K562 (cell line): ENCODE data around the gene POLA1. TPM values are rescaled to one million over a fixed set of nuclear protein-coding genes. Genes with fewer than 3 reads are reported as not detected.

ENCODE experiments used
- ATAC-seq: fragments of 200-7000 bp; cut with Tn5 transposase; 3 replicates; pipeline ENCODE4 v1.9.1; 2020; ENCODE audit warnings: moderate library complexity
- BruUV-seq: library from RNA; stranded (reverse); fragments of 400-500 nt; replicated peaks from 2 replicates; lab custom pipeline; 2021; lab: Mats Ljungman, UMichigan
- CTCF ChIA-PET: fragments of 300-600 bp; formaldehyde crosslinking; extraction: SDS; loops from one replicate; lab custom pipeline; 2021; ENCODE audit warnings: low intra/inter-chr PET ratio; lab: Yijun Ruan, JAX
- POLR2A ChIA-PET: fragments of 300-600, 350-650 bp; sonication (Branson Sonifier 250); formaldehyde crosslinking; extraction: SDS; loops from one replicate; lab custom pipeline; 2021; ENCODE audit warnings: antibody characterized with exemption, inconsistent platforms; lab: Yijun Ruan, JAX
- DNase-seq, 4 experiments: peaks; one replicate each; pipeline versions ENCODE4 v3.0.0 to v3.0.0-alpha.2; 2011 to 2018; ENCODE audit warnings: low spot score in 3 of 4, mixed read lengths in 3 of 4; ENCODE audit errors: extremely low read depth in 1 of 4
- FAIRE-seq: peaks from 2 replicates; lab custom pipeline; 2011; peaks lifted over from hg19 to GRCh38; lab: Jason Lieb, UNC
- H2AFZ ChIP-seq: 2 replicates; pipeline ENCODE4 v1.6.0; 2011; ENCODE audit warnings: low read depth, low read length, control low read depth, inconsistent platforms
- H3K27ac ChIP-seq: fragments of 200-600 bp; 3 replicates; pipeline ENCODE4 v1.8.0; 2011; ENCODE audit warnings: low read depth, mild to moderate bottlenecking, control low read depth, inconsistent platforms, low read length, moderate library complexity, mixed read lengths; ENCODE audit errors: extremely low read depth
- H3K27me3 ChIP-seq, 2 experiments: fragments of 300-600 bp in 1 of 2; 2 replicates in 1 of 2; 3 replicates in 1 of 2; pipeline versions ENCODE4 v1.6.0 to v1.8.0; 2011; ENCODE audit warnings: inconsistent platforms in 2 of 2, low read length in 2 of 2, mild to moderate bottlenecking in 1 of 2, mixed read lengths in 1 of 2, moderate library complexity in 1 of 2; ENCODE audit not compliant: control insufficient read depth in 2 of 2, insufficient read depth in 2 of 2
- H3K36me3 ChIP-seq: fragments of 300-600 bp; 3 replicates; pipeline ENCODE4 v1.8.0; 2011; ENCODE audit warnings: mild to moderate bottlenecking, low read length, inconsistent platforms; ENCODE audit not compliant: control insufficient read depth, insufficient read depth
- H3K4me1 ChIP-seq, 2 experiments: fragments of 200-600 bp in 1 of 2; replicated peaks in 1 of 2; 2 replicates in 1 of 2; 3 replicates in 1 of 2; pipeline versions ENCODE4 v1.5.1 to v1.8.0; 2011; ENCODE audit warnings: inconsistent platforms in 2 of 2, low read length in 2 of 2, mild to moderate bottlenecking in 1 of 2, mixed read lengths in 1 of 2, moderate library complexity in 1 of 2; ENCODE audit not compliant: control insufficient read depth in 2 of 2, insufficient read depth in 2 of 2
- H3K4me2 ChIP-seq: 2 replicates; pipeline ENCODE4 v1.6.1; 2011; ENCODE audit warnings: low read length, control low read depth, inconsistent platforms, mixed read lengths; ENCODE audit not compliant: insufficient read depth
- H3K4me3 ChIP-seq: fragments of 200-600 bp; sonication (generic), shearing (Covaris generic); 2 replicates; pipeline ENCODE4 v1.5.1; 2016; ENCODE audit warnings: control low read depth, inconsistent platforms
- H3K79me2 ChIP-seq: fragments of 200-600 bp; 3 replicates; pipeline ENCODE4 v1.8.0; 2011; ENCODE audit warnings: low read length, inconsistent platforms; ENCODE audit not compliant: control insufficient read depth, insufficient read depth
- H3K9ac ChIP-seq, 2 experiments: 2 replicates each; pipeline versions ENCODE4 v1.6.0 to v1.6.1; 2011; ENCODE audit warnings: low read depth in 2 of 2, low read length in 2 of 2, control low read depth in 1 of 2, inconsistent platforms in 1 of 2, mild to moderate bottlenecking in 1 of 2, mixed read lengths in 1 of 2; ENCODE audit not compliant: insufficient read depth in 1 of 2
- H3K9me1 ChIP-seq: one replicate; pipeline ENCODE4 v1.6.0; 2011; ENCODE audit warnings: inconsistent platforms, mild to moderate bottlenecking, low read length, moderate library complexity; ENCODE audit not compliant: control insufficient read depth, insufficient read depth
- H3K9me3 ChIP-seq: replicated peaks from 2 replicates; pipeline ENCODE4 v1.5.1; 2011; ENCODE audit warnings: low read depth, low read length, inconsistent platforms; ENCODE audit not compliant: control insufficient read depth, insufficient read depth
- H4K20me1 ChIP-seq: replicated peaks from 2 replicates; pipeline ENCODE4 v1.6.1; 2011; ENCODE audit warnings: low read length, inconsistent platforms, mixed read lengths; ENCODE audit not compliant: control insufficient read depth, insufficient read depth
- FOS ChIP-seq: IDR thresholded peaks from 3 replicates; pipeline ENCODE4 v1.6.1; 2011; ENCODE audit not compliant: insufficient read length; ENCODE audit errors: extremely low read depth
- GTF2F1 ChIP-seq: IDR thresholded peaks from 2 replicates; pipeline ENCODE4 v1.6.1; 2011; ENCODE audit warnings: low read depth, low read length, improper control_type of control experiment
- JUN ChIP-seq, 2 experiments: sonication (generic) in 1 of 2; formaldehyde crosslinking in 1 of 2; IDR thresholded peaks; 2 replicates each; pipeline versions ENCODE4 v1.6.1 to v1.8.0; 2012 to 2022; ENCODE audit warnings: borderline replicate concordance in 2 of 2, mild to moderate bottlenecking in 2 of 2, improper control_type of control experiment in 1 of 2, low read depth in 1 of 2, low read length in 1 of 2, missing genetic modification reagents in 1 of 2
- MTA2 ChIP-seq: fragments of 450-650 bp; IDR thresholded peaks from 2 replicates; pipeline ENCODE4 v1.6.1; 2016; ENCODE audit warnings: low read depth
- NCOA4 ChIP-seq: fragments of 450-650 bp; IDR thresholded peaks from 2 replicates; pipeline ENCODE4 v1.6.1; 2018; ENCODE audit warnings: mild to moderate bottlenecking; ENCODE audit not compliant: partially characterized antibody
- PRMT5 ChIP-seq: sonication (generic); formaldehyde crosslinking; IDR thresholded peaks from 2 replicates; pipeline ENCODE4 v1.5.0; 2020; ENCODE audit warnings: missing genetic modification reagents
- SRF ChIP-seq, 2 experiments: fragments of 250-450, 450-650 bp in 1 of 2; sonication (Bioruptor Pico) in 1 of 2; sonication (generic) in 1 of 2; formaldehyde crosslinking; IDR thresholded peaks; 2 replicates each; pipeline versions ENCODE4 v1.5.0 to v1.5.1; 2020 to 2022; ENCODE audit warnings: mild to moderate bottlenecking in 1 of 2, missing genetic modification reagents in 1 of 2
- SRSF1 ChIP-seq: fragments of 200-400 bp; formaldehyde crosslinking; IDR thresholded peaks from 2 replicates; pipeline ENCODE4 v1.6.1; 2017; ENCODE audit warnings: mild to moderate bottlenecking, low read depth, low read length, moderate library complexity
- YBX1 ChIP-seq: fragments of 450-650 bp; IDR thresholded peaks from 2 replicates; pipeline ENCODE4 v1.7.1; 2016; ENCODE audit warnings: mild to moderate bottlenecking
- ZNF253 ChIP-seq: fragments of 250-450 bp; sonication (Bioruptor Pico); conservative IDR thresholded peaks from 2 replicates; pipeline ENCODE4 v1.6.1; 2021; ENCODE audit warnings: mild to moderate bottlenecking
- ZNF41 ChIP-seq: fragments of 250-450 bp; sonication (Bioruptor Pico); conservative IDR thresholded peaks from 2 replicates; pipeline ENCODE4 v1.4.0; 2020; ENCODE audit warnings: mild to moderate bottlenecking
- ZNF589 ChIP-seq: fragments of 200-800 bp; sonication (Bioruptor generic); IDR thresholded peaks from 2 replicates; pipeline ENCODE4 v1.6.1; 2016; ENCODE audit warnings: low read depth, missing genetic modification characterization, missing compliant biosample characterization
- ZNF785 ChIP-seq: fragments of 250-450 bp; sonication (Bioruptor Pico); IDR thresholded peaks from 2 replicates; pipeline ENCODE4 v1.4.0; 2020; ENCODE audit warnings: mild to moderate bottlenecking
- ZNF830 ChIP-seq: fragments of 250-450 bp; sonication (Bioruptor Pico); IDR thresholded peaks from 2 replicates; pipeline ENCODE4 v1.5.0; 2021; ENCODE audit warnings: mild to moderate bottlenecking
- WGBS: fragments of 100-300 bp; shearing (Covaris generic); methylation state at CpG from one replicate; pipeline ENCODE4 v1.1.6; 2016; ENCODE audit warnings: low coverage, mixed read lengths; ENCODE audit not compliant: insufficient coverage; ENCODE audit errors: missing lambda C conversion rate; 5-methylcytosine and 5-hydroxymethylcytosine counted together
- in situ Hi-C: fragments of 300-500 bp; cut with MboI; formaldehyde crosslinking; loops from 4 replicates; pipeline ENCODE4 v1.15.0; 2018; ENCODE audit warnings: inconsistent platforms, mixed read lengths
- intact Hi-C: fragments of 100-400 bp; cut with micrococcal nuclease; formaldehyde crosslinking; loops from 2 replicates; pipeline ENCODE4 v1.14.2; 2022
- polyA plus RNA-seq, 8 experiments: library from polyadenylated mRNA; depleted of rRNA in 4 of 8; stranded (reverse) in 5 of 8; unstranded in 3 of 8; fragments of >200 nt; fragmentation: Nextera tagmentation in 2 of 8; fragmentation: Illumina TruSeq in 1 of 8; extraction: Ambion mirVana in 2 of 8; extraction: Trizol in 1 of 8; gene quantifications; 2 replicates each; pipeline versions ENCODE4 v1.2.1 to v1.2.3, GENCODE V29; 2011 to 2014; ENCODE audit warnings: inconsistent platforms in 1 of 8, missing spikeins in 1 of 8
- total RNA-seq, 7 experiments: library from RNA; depleted of rRNA in 6 of 7; stranded (reverse); fragments of >200 nt in 6 of 7; fragmentation: Illumina TruSeq in 2 of 7; extraction: Trizol in 2 of 7; gene quantifications; 2 replicates each; pipeline versions ENCODE4 v1.2.1 to v1.2.3, GENCODE V29; 2011 to 2021; ENCODE audit warnings: low replicate concordance in 1 of 7
- TF ChIP-seq, protein P1 (sequence below): sonication (generic); formaldehyde crosslinking; IDR thresholded peaks from 2 replicates; pipeline ENCODE4 v1.8.0; 2022; ENCODE audit warnings: missing genetic modification reagents, mild to moderate bottlenecking, borderline replicate concordance
- TF ChIP-seq, protein P2 (sequence below): IDR thresholded peaks from 3 replicates; pipeline ENCODE4 v1.6.1; 2011; ENCODE audit warnings: borderline replicate concordance, mild to moderate bottlenecking; ENCODE audit not compliant: insufficient read length, insufficient read depth
- TF ChIP-seq, protein P3 (sequence below), 2 experiments: IDR thresholded peaks; 2 replicates each; pipeline ENCODE4 v1.6.1; 2011; ENCODE audit warnings: borderline replicate concordance in 1 of 2, control low read depth in 1 of 2, low read depth in 1 of 2, low read length in 1 of 2, mild to moderate bottlenecking in 1 of 2, mixed read lengths in 1 of 2, moderate library complexity in 1 of 2; ENCODE audit not compliant: insufficient read depth in 1 of 2, insufficient read length in 1 of 2, poor library complexity in 1 of 2, severe bottlenecking in 1 of 2; ENCODE audit errors: extremely low read depth in 1 of 2
- TF ChIP-seq, protein P4 (sequence below), 2 experiments: fragments of 450-650 bp; conservative IDR thresholded peaks; 2 replicates each; pipeline ENCODE4 v1.6.1; 2017; ENCODE audit warnings: mild to moderate bottlenecking in 2 of 2, moderate library complexity in 2 of 2

The POLA1 gene
- total and polyA plus RNA-seq, 9 of the 15 experiments (the other 6 are each of a cell fraction or from before 2014, with no cell fraction given), result 8.6 to 48.4 (median 27.4) TPM

DNA sequence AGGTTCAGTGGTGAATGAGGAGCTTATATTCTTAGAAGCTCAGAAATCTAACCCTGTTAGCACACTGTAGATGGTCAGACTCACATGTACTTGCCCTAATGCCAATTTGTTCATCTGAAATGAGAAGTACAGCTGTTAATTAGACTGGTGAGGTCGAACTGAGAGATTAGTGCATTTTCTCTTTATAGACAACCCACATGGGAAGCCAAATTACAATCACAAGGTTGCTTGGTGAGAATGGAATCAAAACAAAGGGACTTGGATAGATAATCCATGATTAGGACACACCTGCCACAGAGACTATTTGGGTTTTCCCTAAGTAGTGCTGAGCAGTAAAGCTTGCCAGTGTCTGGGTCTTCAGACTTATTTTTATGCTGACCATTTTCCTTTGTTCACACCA lies 88.3 kb downstream of the POLA1 start (continued):
- TF ChIP-seq ZNF253 (CRISPR knock-in tag) (no peak), PRMT5 (CRISPR knock-in tag) (no peak), ZNF41 (no peak), ZNF589 (no peak), MTA2 (no peak), FOS (no peak), YBX1 (no peak), SRSF1 (no peak), ZNF785 (CRISPR knock-in tag) (no peak)

DNA sequence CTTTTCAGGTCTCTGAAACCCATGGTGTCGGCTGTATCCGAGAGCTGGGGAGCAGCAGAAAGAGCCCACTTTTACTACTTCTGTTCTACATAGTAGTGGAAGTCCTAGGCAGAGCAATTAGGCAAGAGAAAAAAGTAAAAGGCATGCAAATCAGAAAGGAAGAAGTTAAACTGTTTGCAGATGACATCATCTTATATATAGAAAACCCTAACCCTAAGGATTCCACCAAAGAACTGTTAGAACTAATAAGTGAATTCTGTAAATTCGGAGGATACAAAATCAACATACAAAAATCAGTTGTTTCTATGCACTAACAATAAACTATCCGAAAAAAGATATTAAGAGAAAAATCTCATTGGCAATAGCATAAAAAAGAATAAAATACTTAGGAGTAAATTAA lies 95.3 kb downstream of the POLA1 start:
- Histone ChIP-seq H3K4me2 (no peak overlapping the region), H3K4me3 (no peak overlapping the region), H4K20me1 (no peaks in the 10 kb centered on the region), H3K27ac (no peak overlapping the region), H3K36me3 (peaks cover 19% of the 10 kb centered on the region; the same call in 2 of the 3 replicates), H3K27me3 (no peaks in the 10 kb centered on the region), H3K9me1 (no peaks in the 10 kb centered on the region), H3K9ac (no peak overlapping the region), H3K79me2 (no peaks in the 10 kb centered on the region), H3K4me1 (no peaks in the 10 kb centered on the region), H3K9me3 (no peaks in the 10 kb centered on the region), H2AFZ (no peak overlapping the region)
- FAIRE-seq (no peak), ATAC-seq (no peak), DNase-seq (no peak)
- POLR2A ChIA-PET, result interaction anchor here (1.0 kb wide), 2 partner anchors 12 to 17 kb away, joined by 3 read pairs; no protein-coding TSS in a partner anchor
- CTCF ChIA-PET, result no interaction called here
- in situ Hi-C loops (no loop called here), intact Hi-C loops (no loop called here)
- WGBS, result 89% methylated on average over 4 of the region's 4 CpGs
- BruUV-seq, result no TSS peak
- no peak for TF ChIP-seq NCOA4
- TF ChIP-seq, protein P1, sequence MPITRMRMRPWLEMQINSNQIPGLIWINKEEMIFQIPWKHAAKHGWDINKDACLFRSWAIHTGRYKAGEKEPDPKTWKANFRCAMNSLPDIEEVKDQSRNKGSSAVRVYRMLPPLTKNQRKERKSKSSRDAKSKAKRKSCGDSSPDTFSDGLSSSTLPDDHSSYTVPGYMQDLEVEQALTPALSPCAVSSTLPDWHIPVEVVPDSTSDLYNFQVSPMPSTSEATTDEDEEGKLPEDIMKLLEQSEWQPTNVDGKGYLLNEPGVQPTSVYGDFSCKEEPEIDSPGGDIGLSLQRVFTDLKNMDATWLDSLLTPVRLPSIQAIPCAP (CRISPR knock-in tag), result no peak
- no peak for TF ChIP-seq ZNF830 (CRISPR knock-in tag)
- no peak for TF ChIP-seq GTF2F1
- TF ChIP-seq, protein P2, sequence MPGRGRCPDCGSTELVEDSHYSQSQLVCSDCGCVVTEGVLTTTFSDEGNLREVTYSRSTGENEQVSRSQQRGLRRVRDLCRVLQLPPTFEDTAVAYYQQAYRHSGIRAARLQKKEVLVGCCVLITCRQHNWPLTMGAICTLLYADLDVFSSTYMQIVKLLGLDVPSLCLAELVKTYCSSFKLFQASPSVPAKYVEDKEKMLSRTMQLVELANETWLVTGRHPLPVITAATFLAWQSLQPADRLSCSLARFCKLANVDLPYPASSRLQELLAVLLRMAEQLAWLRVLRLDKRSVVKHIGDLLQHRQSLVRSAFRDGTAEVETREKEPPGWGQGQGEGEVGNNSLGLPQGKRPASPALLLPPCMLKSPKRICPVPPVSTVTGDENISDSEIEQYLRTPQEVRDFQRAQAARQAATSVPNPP, result no peak
- no peak for TF ChIP-seq JUN (IDR thresholded peaks at IDR 0.05; ENCODE audit: borderline replicate concordance, low read depth, low read length)
- no peak for TF ChIP-seq JUN (CRISPR knock-in tag; IDR thresholded peaks at IDR 0.05; ENCODE audit: borderline replicate concordance)
- TF ChIP-seq, protein P3, sequence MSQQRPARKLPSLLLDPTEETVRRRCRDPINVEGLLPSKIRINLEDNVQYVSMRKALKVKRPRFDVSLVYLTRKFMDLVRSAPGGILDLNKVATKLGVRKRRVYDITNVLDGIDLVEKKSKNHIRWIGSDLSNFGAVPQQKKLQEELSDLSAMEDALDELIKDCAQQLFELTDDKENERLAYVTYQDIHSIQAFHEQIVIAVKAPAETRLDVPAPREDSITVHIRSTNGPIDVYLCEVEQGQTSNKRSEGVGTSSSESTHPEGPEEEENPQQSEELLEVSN (IDR thresholded peaks at IDR 0.05; ENCODE audit: borderline replicate concordance in 1 of 2, extremely low read depth in 1 of 2, insufficient read depth in 1 of 2, insufficient read length in 1 of 2, low read depth in 1 of 2, low read length in 1 of 2, poor library complexity in 1 of 2, severe bottlenecking in 1 of 2), result no peak
- TF ChIP-seq, protein P4, sequence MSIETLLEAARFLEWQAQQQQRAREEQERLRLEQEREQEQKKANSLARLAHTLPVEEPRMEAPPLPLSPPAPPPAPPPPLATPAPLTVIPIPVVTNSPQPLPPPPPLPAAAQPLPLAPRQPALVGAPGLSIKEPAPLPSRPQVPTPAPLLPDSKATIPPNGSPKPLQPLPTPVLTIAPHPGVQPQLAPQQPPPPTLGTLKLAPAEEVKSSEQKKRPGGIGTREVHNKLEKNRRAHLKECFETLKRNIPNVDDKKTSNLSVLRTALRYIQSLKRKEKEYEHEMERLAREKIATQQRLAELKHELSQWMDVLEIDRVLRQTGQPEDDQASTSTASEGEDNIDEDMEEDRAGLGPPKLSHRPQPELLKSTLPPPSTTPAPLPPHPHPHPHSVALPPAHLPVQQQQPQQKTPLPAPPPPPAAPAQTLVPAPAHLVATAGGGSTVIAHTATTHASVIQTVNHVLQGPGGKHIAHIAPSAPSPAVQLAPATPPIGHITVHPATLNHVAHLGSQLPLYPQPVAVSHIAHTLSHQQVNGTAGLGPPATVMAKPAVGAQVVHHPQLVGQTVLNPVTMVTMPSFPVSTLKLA (conservative IDR thresholded peaks at IDR 0.05), result no peak
- TF ChIP-seq SRF (CRISPR knock-in tag; IDR thresholded peaks at IDR 0.05), result no peak
